ENCODE results near the gene KIF3A. TPM values are rescaled to one million over a fixed set of nuclear protein-coding genes. Genes with fewer than 3 reads are reported as not detected.
A peak's percentile ranks its signal among the peaks of the same experiment; 100 is the strongest.

The KIF3A gene
- total RNA-seq, 1 donor: 12.7 TPM

DNA sequence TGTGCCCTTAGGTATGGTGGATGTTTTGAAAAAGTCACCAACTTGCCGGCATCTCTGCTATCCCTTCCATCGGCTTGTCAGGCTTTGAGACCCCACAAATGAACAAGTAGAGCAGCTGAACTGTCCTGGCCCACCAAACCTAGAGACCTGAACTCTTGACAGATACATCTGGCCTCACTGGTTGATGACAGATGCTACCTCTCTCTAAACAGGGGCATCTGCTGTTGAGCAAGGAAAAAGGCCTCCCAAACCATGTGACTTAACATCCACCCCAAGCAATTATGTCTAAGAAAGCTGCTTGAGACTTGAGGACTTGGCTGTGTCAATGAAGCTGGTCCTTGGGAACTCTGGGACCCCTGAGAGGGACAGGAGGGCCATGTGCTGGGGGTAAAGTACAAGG, 12.2 kb upstream of the KIF3A start:
- TF ChIP-seq CTCF (IDR thresholded peaks at IDR 0.05; ENCODE audit: extremely low read depth, low read depth, low read length): no peak
- Histone ChIP-seq H3K9me3 (ENCODE audit: low read depth, low read length) (no peaks in the 10 kb centered on the region), H3K27ac (ENCODE audit: low read depth, low read length) (no peak overlapping the region), H2AFZ (ENCODE audit: low read length) (no peak overlapping the region), H3K27me3 (ENCODE audit: insufficient read depth, low read length) (peaks cover 83% of the 10 kb centered on the region), H4K20me1 (ENCODE audit: insufficient read depth, low read length) (peaks cover 26% of the 10 kb centered on the region), H3K4me2 (ENCODE audit: insufficient read depth, low read length) (no peak overlapping the region), H3K4me3 (ENCODE audit: insufficient read depth, low read length) (no peak overlapping the region), H3K36me3 (ENCODE audit: insufficient read depth, low read length) (no peaks in the 10 kb centered on the region), H3K79me2 (ENCODE audit: insufficient read depth, low read length) (no peaks in the 10 kb centered on the region), H3K4me1 (ENCODE audit: insufficient read depth, low read length) (peaks cover 18% of the 10 kb centered on the region)
- no peak for DNase-seq (ENCODE audit: insufficient read length, low spot score, missing footprints)

DNA sequence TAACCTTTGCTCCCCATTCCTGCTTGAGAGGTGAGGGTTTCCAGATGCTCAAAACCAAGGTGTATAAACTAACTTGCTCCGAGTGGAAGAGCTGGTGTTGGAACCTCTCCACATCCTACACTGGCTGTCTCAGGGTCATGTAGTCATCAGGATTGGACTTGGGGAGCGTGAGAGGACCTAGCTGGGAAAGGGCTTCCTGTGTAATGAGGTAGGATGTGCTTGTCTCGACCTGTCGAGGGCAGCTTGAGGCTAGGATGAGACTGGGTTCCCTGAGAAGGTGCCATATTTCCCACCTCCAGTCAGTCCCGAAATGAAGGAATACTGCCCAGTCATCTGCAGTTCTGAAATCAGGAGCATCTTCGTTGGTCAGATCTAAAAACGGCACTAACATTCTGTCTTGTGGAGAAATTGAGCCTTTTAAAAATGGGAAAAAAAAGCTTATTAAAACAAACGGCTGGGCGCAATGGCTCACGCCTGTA, 11.2 kb upstream of the KIF3A start:
- Histone ChIP-seq H2AFZ (ENCODE audit: low read length) (no peak overlapping the region), H3K27me3 (ENCODE audit: insufficient read depth, low read length) (peaks cover 81% of the 10 kb centered on the region), H3K79me2 (ENCODE audit: insufficient read depth, low read length) (no peaks in the 10 kb centered on the region), H3K4me2 (ENCODE audit: insufficient read depth, low read length) (no peak overlapping the region), H3K4me3 (ENCODE audit: insufficient read depth, low read length) (no peak overlapping the region), H3K36me3 (ENCODE audit: insufficient read depth, low read length) (no peaks in the 10 kb centered on the region), H3K9me3 (ENCODE audit: low read depth, low read length) (no peaks in the 10 kb centered on the region), H3K27ac (ENCODE audit: low read depth, low read length) (no peak overlapping the region), H3K4me1 (ENCODE audit: insufficient read depth, low read length) (peaks cover 18% of the 10 kb centered on the region), H4K20me1 (ENCODE audit: insufficient read depth, low read length) (peaks cover 22% of the 10 kb centered on the region)
- DNase-seq (ENCODE audit: insufficient read length, low spot score, missing footprints): no peak
- TF ChIP-seq CTCF (IDR thresholded peaks at IDR 0.05; ENCODE audit: extremely low read depth, low read depth, low read length): no peak

- no peaks in the 10 kb centered on the region for H3K79me2 ChIP-seq (ENCODE audit: insufficient read depth, low read length)
- H3K4me1 ChIP-seq (ENCODE audit: insufficient read depth, low read length): peaks cover 18% of the 10 kb centered on the region
- no peak for TF ChIP-seq CTCF (IDR thresholded peaks at IDR 0.05; ENCODE audit: extremely low read depth, low read depth, low read length)
- H3K27me3 ChIP-seq (ENCODE audit: insufficient read depth, low read length): peaks cover 77% of the 10 kb centered on the region
- H4K20me1 ChIP-seq (ENCODE audit: insufficient read depth, low read length): peaks cover 21% of the 10 kb centered on the region
- H3K36me3 ChIP-seq (ENCODE audit: insufficient read depth, low read length): no peaks in the 10 kb centered on the region
- no peak overlapping the region for H2AFZ ChIP-seq (ENCODE audit: low read length)
- DNase-seq (ENCODE audit: insufficient read length, low spot score, missing footprints): no peak
- peak overlapping the region; percentile 46 for H3K4me2 ChIP-seq (ENCODE audit: insufficient read depth, low read length)
- no peak overlapping the region for H3K27ac ChIP-seq (ENCODE audit: low read depth, low read length)
- H3K4me3 ChIP-seq (ENCODE audit: insufficient read depth, low read length): no peak overlapping the region
- H3K9me3 ChIP-seq (ENCODE audit: low read depth, low read length): no peaks in the 10 kb centered on the region
Observed at GRCh38 chr5:132747616-132748440, 10.5 kb upstream of the KIF3A start.

DNA sequence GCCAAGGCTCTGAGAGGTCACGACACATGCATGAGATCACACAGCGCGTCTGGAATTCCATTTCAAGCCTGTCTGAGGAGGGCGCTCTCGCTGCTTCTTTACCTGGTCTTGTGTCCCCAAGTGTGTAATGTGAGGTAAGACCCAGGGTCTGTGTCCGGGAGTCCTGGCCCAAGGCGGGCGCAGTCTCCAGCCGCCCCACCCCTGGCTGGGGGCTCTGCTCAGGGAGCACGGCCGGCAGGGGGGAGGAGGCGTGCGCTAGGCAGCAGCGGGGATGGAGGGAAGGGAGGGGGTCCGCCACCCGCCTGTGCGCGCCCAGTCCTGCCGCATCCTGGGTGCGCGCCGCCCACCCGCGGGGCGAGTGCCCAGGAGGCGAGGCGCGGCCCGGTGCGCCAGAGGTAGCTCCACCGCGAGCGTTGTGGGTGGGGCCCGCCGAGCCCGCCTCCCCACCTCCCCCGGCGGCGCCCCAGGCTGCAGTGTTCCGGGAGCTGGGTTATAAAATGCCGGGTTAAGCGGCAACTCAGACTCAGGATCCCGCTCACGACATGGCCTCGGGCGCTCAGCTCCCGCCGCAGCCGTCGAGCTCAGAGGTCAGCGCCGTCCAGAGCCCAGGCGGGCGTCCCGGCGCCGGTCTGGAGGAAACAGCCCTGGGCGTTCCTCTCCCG, 9.7 kb upstream of the KIF3A start, which contains the start of gene CCNI2:
CCNI2 (plus strand) TSS at position 473 of the 662 bp plus-strand sequence; CDS start at position 543, 70 bp downstream.
- H2AFZ ChIP-seq (ENCODE audit: low read length): no peak within 1 kb of the TSS
- TF ChIP-seq CTCF (IDR thresholded peaks at IDR 0.05; ENCODE audit: extremely low read depth, low read depth, low read length): peak; percentile 17
- peaks cover 18% of the 10 kb centered on the region for H3K4me1 ChIP-seq (ENCODE audit: insufficient read depth, low read length)
- H3K4me2 ChIP-seq (ENCODE audit: insufficient read depth, low read length): peak within 1 kb of the TSS; percentile 46
- H3K79me2 ChIP-seq (ENCODE audit: insufficient read depth, low read length): no peaks in the 10 kb centered on the region
- H3K27me3 ChIP-seq (ENCODE audit: insufficient read depth, low read length): peaks cover 73% of the 10 kb centered on the region
- peak within 1 kb of the TSS; percentile 35 for H3K4me3 ChIP-seq (ENCODE audit: insufficient read depth, low read length)
- H3K9me3 ChIP-seq (ENCODE audit: low read depth, low read length): no peaks in the 10 kb centered on the region
- DNase-seq (ENCODE audit: insufficient read length, low spot score, missing footprints): no peak
- peaks cover 13% of the 10 kb centered on the region for H4K20me1 ChIP-seq (ENCODE audit: insufficient read depth, low read length)
- no peaks in the 10 kb centered on the region for H3K36me3 ChIP-seq (ENCODE audit: insufficient read depth, low read length)
- H3K27ac ChIP-seq (ENCODE audit: low read depth, low read length): no peak within 1 kb of the TSS

Measured in osteoblast (primary cell).